ENCODE measurements around the gene ZNF280B. TPM values are rescaled to one million over a fixed set of nuclear protein-coding genes. Genes with fewer than 3 reads are reported as not detected.
"Not testable (repeated sequence)": the region's sequence is repeated elsewhere in the genome, so short reads cannot be mapped to it uniquely, and the experiment has no call there.

Gene ZNF280B
- total RNA-seq, 1 experiment from 2014 or later: 3.9 TPM

GRCh38 chr22:22512951-22513350, 4.4 kb upstream of the ZNF280B start:
- no peak for DNase-seq (ENCODE audit: extremely low read depth, low read depth)

- not testable (repeated sequence) for DNase-seq (ENCODE audit: extremely low read depth, low read depth)
Measured at GRCh38 chr22:22510833-22511232, 2.3 kb upstream of the ZNF280B start.

GRCh38 chr22:22509912-22510311, 1.4 kb upstream of the ZNF280B start:
- DNase-seq (ENCODE audit: extremely low read depth, low read depth): not testable (repeated sequence)

GRCh38 chr22:22507743-22508273, 734 bp downstream of the ZNF280B start:
- DNase-seq (ENCODE audit: extremely low read depth, low read depth): no peak

- no peak for DNase-seq (ENCODE audit: extremely low read depth, low read depth)
Measured at GRCh38 chr22:22506736-22507135, 1.8 kb downstream of the ZNF280B start.

- no peak for DNase-seq (ENCODE audit: extremely low read depth, low read depth)
Measured at GRCh38 chr22:22498267-22498666, 10.3 kb downstream of the ZNF280B start.

GRCh38 chr22:22491589-22491988, 17.0 kb downstream of the ZNF280B start:
- DNase-seq (ENCODE audit: extremely low read depth, low read depth): not testable (repeated sequence)

- DNase-seq (ENCODE audit: extremely low read depth, low read depth): no peak
Measured at GRCh38 chr22:22488736-22489135, 19.8 kb downstream of the ZNF280B start.

- DNase-seq (ENCODE audit: extremely low read depth, low read depth): no peak
Measured at GRCh38 chr22:22487869-22488597, 20.5 kb downstream of the ZNF280B start.

- no peak for DNase-seq (ENCODE audit: extremely low read depth, low read depth)
Measured at GRCh38 chr22:22487059-22487458, 21.5 kb downstream of the ZNF280B start.

- DNase-seq (ENCODE audit: extremely low read depth, low read depth): no peak
Measured at GRCh38 chr22:22486132-22486899, 22.2 kb downstream of the ZNF280B start.

GRCh38 chr22:22485524-22485923, 23.0 kb downstream of the ZNF280B start:
- no peak for DNase-seq (ENCODE audit: extremely low read depth, low read depth)

- no peak for DNase-seq (ENCODE audit: extremely low read depth, low read depth)
Measured at GRCh38 chr22:22484023-22484422, 24.5 kb downstream of the ZNF280B start.

- no peak for DNase-seq (ENCODE audit: extremely low read depth, low read depth)
Measured at GRCh38 chr22:22480940-22481339, 27.6 kb downstream of the ZNF280B start.

GRCh38 chr22:22479999-22480532, 28.5 kb downstream of the ZNF280B start:
- DNase-seq (ENCODE audit: extremely low read depth, low read depth): no peak

GRCh38 chr22:22479116-22479515, 29.4 kb downstream of the ZNF280B start:
- no peak for DNase-seq (ENCODE audit: extremely low read depth, low read depth)

- no peak for DNase-seq (ENCODE audit: extremely low read depth, low read depth)
Measured at GRCh38 chr22:22478470-22478869, 30.1 kb downstream of the ZNF280B start.

- DNase-seq (ENCODE audit: extremely low read depth, low read depth): no peak
Measured at GRCh38 chr22:22474733-22475132, 33.8 kb downstream of the ZNF280B start.

- DNase-seq (ENCODE audit: extremely low read depth, low read depth): not testable (repeated sequence)
Measured at GRCh38 chr22:22471104-22471503, 37.4 kb downstream of the ZNF280B start.

- DNase-seq (ENCODE audit: extremely low read depth, low read depth): no peak
Measured at GRCh38 chr22:22469527-22469926, 39.0 kb downstream of the ZNF280B start.

- not testable (repeated sequence) for DNase-seq (ENCODE audit: extremely low read depth, low read depth)
Measured at GRCh38 chr22:22468794-22469469, 39.6 kb downstream of the ZNF280B start.
